ENCODE measurements around the gene VSNL1.

GRCh38 chr2:17521621-17522020, 18.9 kb upstream of the VSNL1 start:
- TF ChIP-seq CTCF (conservative IDR thresholded peaks at IDR 0.05; ENCODE audit: low read depth, low read length) (no peak), EZH2 (IDR thresholded peaks at IDR 0.05; ENCODE audit: low read length, unreplicated experiment) (no peak), EZH2phosphoT487 (IDR thresholded peaks at IDR 0.05; ENCODE audit: borderline replicate concordance, low read length) (no peak)
